GM12878 (cell line): ENCODE measurements around the gene NPAS3. TPM values are rescaled to one million over a fixed set of nuclear protein-coding genes. Genes with fewer than 3 reads are reported as not detected.

Experiments used
- ATAC-seq: fragments of 200-7000 bp; cut with Tn5 transposase; 3 replicates; pipeline ENCODE4 v1.9.1; 2020; ENCODE audit warnings: mild to moderate bottlenecking, moderate library complexity
- BruUV-seq: library from RNA; stranded (reverse); fragments of 400-500 nt; replicated peaks from 2 replicates; lab custom pipeline; 2021; lab: Mats Ljungman, UMichigan
- CTCF ChIA-PET: fragments of 300-600 bp; sonication (Branson Sonifier 250); formaldehyde crosslinking; extraction: SDS; loops from one replicate; lab custom pipeline; 2021; ENCODE audit warnings: inconsistent platforms; lab: Yijun Ruan, JAX
- POLR2A ChIA-PET: fragments of 350-600 bp; formaldehyde crosslinking; extraction: SDS; loops from one replicate; lab custom pipeline; 2021; ENCODE audit warnings: inconsistent platforms; lab: Charles Lee
- RAD21 ChIA-PET: fragments of 300-600 bp; sonication (Branson Sonifier 250); formaldehyde crosslinking; loops from one replicate; lab custom pipeline; 2023; ENCODE audit warnings: antibody characterized with exemption; ENCODE audit not compliant: unreplicated experiment; lab: Charles Lee
- SMC1A ChIA-PET: fragments of 300-600 bp; sonication (Branson Sonifier 250); formaldehyde crosslinking; loops from one replicate; lab custom pipeline; 2023; ENCODE audit not compliant: unreplicated experiment, uncharacterized antibody; lab: Charles Lee
- DNase-seq: peaks from one replicate; pipeline ENCODE4 v3.0.0-alpha.2; 2011; ENCODE audit warnings: low read depth, low spot score
- FAIRE-seq: peaks from 3 replicates; lab custom pipeline; 2011; peaks lifted over from hg19 to GRCh38; lab: Jason Lieb, UNC
- H2AFZ ChIP-seq: 2 replicates; pipeline ENCODE4 v1.6.0; 2011; ENCODE audit warnings: low read depth, low read length, control low read depth; ENCODE audit not compliant: control insufficient read depth
- H3K27ac ChIP-seq: 2 replicates; pipeline ENCODE4 v1.5.1; 2011; ENCODE audit warnings: control low read depth; ENCODE audit not compliant: control insufficient read depth, insufficient read depth
- H3K27me3 ChIP-seq, 2 experiments: replicated peaks in 1 of 2; 2 replicates each; pipeline versions ENCODE4 v1.6.0 to v1.6.1; 2011; ENCODE audit warnings: low read length in 1 of 2; ENCODE audit not compliant: control insufficient read depth in 2 of 2, insufficient read depth in 2 of 2
- H3K36me3 ChIP-seq, 2 experiments: 2 replicates each; pipeline ENCODE4 v1.5.1; 2011; ENCODE audit warnings: low read length in 1 of 2; ENCODE audit not compliant: control insufficient read depth in 2 of 2, insufficient read depth in 2 of 2
- H3K4me1 ChIP-seq: 2 replicates; pipeline ENCODE4 v1.6.1; 2011; ENCODE audit warnings: mild to moderate bottlenecking, low read length, moderate library complexity, mixed read lengths; ENCODE audit not compliant: control insufficient read depth, insufficient read depth
- H3K4me2 ChIP-seq: 2 replicates; pipeline ENCODE4 v1.6.0; 2011; ENCODE audit warnings: control low read depth; ENCODE audit not compliant: control insufficient read depth, insufficient read depth
- H3K4me3 ChIP-seq: fragments of 200-600 bp; sonication (generic); 2 replicates; pipeline ENCODE4 v1.5.1; 2016
- H3K79me2 ChIP-seq: 2 replicates; pipeline ENCODE4 v1.6.0; 2011; ENCODE audit warnings: low read length; ENCODE audit not compliant: control insufficient read depth, insufficient read depth
- H3K9ac ChIP-seq: 2 replicates; pipeline ENCODE4 v1.8.0; 2011; ENCODE audit warnings: low read length, control low read depth, mixed read lengths; ENCODE audit not compliant: control insufficient read depth, insufficient read depth
- H3K9me3 ChIP-seq: replicated peaks from 3 replicates; pipeline ENCODE4 v1.5.1; 2011; ENCODE audit warnings: mild to moderate bottlenecking, low read length; ENCODE audit not compliant: control insufficient read depth, insufficient read depth
- H4K20me1 ChIP-seq: 2 replicates; pipeline ENCODE4 v1.6.0; 2011; ENCODE audit not compliant: control insufficient read depth, insufficient read depth
- BACH1 ChIP-seq: fragments of 450-650 bp; IDR thresholded peaks from 2 replicates; pipeline ENCODE4 v1.6.1; 2017; ENCODE audit warnings: mild to moderate bottlenecking, borderline replicate concordance
- CHD1 ChIP-seq: IDR thresholded peaks from 2 replicates; pipeline ENCODE4 v1.6.1; 2012; ENCODE audit warnings: low read depth, low read length, improper control_type of control experiment
- ESRRA ChIP-seq: IDR thresholded peaks from 2 replicates; pipeline ENCODE4 v1.6.1; 2012; ENCODE audit warnings: mild to moderate bottlenecking, low read length, improper control_type of control experiment
- HCFC1 ChIP-seq: fragments of 150-350 bp; IDR thresholded peaks from 2 replicates; pipeline ENCODE4 v1.6.1; 2014; ENCODE audit warnings: low read length
- MXI1 ChIP-seq: fragments of 150-350 bp; IDR thresholded peaks from 2 replicates; pipeline ENCODE4 v1.6.1; 2011; ENCODE audit warnings: low read depth, mild to moderate bottlenecking, inconsistent platforms, low read length, improper control_type of control experiment
- NR2F1 ChIP-seq: fragments of 450-650 bp; conservative IDR thresholded peaks from 2 replicates; pipeline ENCODE4 v1.6.1; 2017; ENCODE audit warnings: mild to moderate bottlenecking
- PML ChIP-seq: IDR thresholded peaks from 2 replicates; pipeline ENCODE4 v1.6.1; 2012; ENCODE audit warnings: low read length, inconsistent platforms
- POU2F2 ChIP-seq: IDR thresholded peaks from 3 replicates; pipeline ENCODE4 v1.6.1; 2011; ENCODE audit warnings: low read depth, mild to moderate bottlenecking, low read length, borderline replicate concordance
- RB1 ChIP-seq: fragments of 450-650 bp; formaldehyde crosslinking; IDR thresholded peaks from 2 replicates; pipeline ENCODE4 v1.6.1; 2017; ENCODE audit warnings: mild to moderate bottlenecking, borderline replicate concordance
- TBL1XR1 ChIP-seq: IDR thresholded peaks from 2 replicates; pipeline ENCODE4 v1.6.1; 2012; ENCODE audit warnings: low read depth, low read length, improper control_type of control experiment
- TCF3 ChIP-seq: IDR thresholded peaks from 2 replicates; pipeline ENCODE4 v1.6.1; 2012; ENCODE audit warnings: low read depth, mild to moderate bottlenecking, low read length, borderline replicate concordance; ENCODE audit not compliant: insufficient read depth
- WGBS: methylation state at CpG from one replicate; pipeline ENCODE4 v1.1.6; 2016; ENCODE audit warnings: low lambda C conversion rate; ENCODE audit not compliant: insufficient replicate concordance, insufficient coverage; ENCODE audit errors: missing lambda C conversion rate; 5-methylcytosine and 5-hydroxymethylcytosine counted together
- in situ Hi-C: fragments of 300-500 bp; cut with MboI; formaldehyde crosslinking; loops from 9 replicates; pipeline ENCODE4 v1.14.3; 2018; ENCODE audit warnings: mixed read lengths
- intact Hi-C: fragments of 100-400 bp; cut with micrococcal nuclease; formaldehyde crosslinking; loops from one replicate; pipeline ENCODE4 v1.14.2; 2022; ENCODE audit not compliant: unreplicated experiment
- polyA plus RNA-seq, 11 experiments: library from polyadenylated mRNA; depleted of rRNA in 4 of 11; unstranded in 6 of 11; stranded (reverse) in 5 of 11; fragments of >200 nt; fragmentation: Nextera tagmentation in 4 of 11; fragmentation: Illumina TruSeq in 1 of 11; extraction: Ambion mirVana in 4 of 11; extraction: Trizol in 1 of 11; gene quantifications; 1 replicate in 1 of 11; 2 replicates in 10 of 11; pipeline versions ENCODE4 v1.2.1 to v1.2.3, GENCODE V29; 2011 to 2016; ENCODE audit warnings: inconsistent platforms in 2 of 11, missing spikeins in 2 of 11, low read depth in 1 of 11
- total RNA-seq, 4 experiments: library from RNA; depleted of rRNA in 3 of 4; stranded (reverse); fragments of >200 nt in 3 of 4; fragmentation: Illumina TruSeq in 1 of 4; extraction: Trizol in 1 of 4; gene quantifications; 2 replicates each; pipeline versions ENCODE4 v1.2.1 to v1.2.3, GENCODE V29; 2013 to 2021
- TF ChIP-seq, protein P1 (sequence below): fragments of 450-650 bp; conservative IDR thresholded peaks from 2 replicates; pipeline ENCODE4 v1.6.1; 2017; ENCODE audit warnings: mild to moderate bottlenecking, moderate library complexity
- TF ChIP-seq, protein P2 (sequence below): fragments of 150-350 bp; IDR thresholded peaks from 2 replicates; pipeline ENCODE4 v1.6.1; 2016; ENCODE audit warnings: low read depth, low read length

Gene NPAS3
- total and polyA plus RNA-seq, 10 of the 15 experiments (the other 5 are each of a cell fraction or from before 2014, with no cell fraction given), result under 0.01 to 2.7 (median 0.03) TPM; not detected in 6

DNA sequence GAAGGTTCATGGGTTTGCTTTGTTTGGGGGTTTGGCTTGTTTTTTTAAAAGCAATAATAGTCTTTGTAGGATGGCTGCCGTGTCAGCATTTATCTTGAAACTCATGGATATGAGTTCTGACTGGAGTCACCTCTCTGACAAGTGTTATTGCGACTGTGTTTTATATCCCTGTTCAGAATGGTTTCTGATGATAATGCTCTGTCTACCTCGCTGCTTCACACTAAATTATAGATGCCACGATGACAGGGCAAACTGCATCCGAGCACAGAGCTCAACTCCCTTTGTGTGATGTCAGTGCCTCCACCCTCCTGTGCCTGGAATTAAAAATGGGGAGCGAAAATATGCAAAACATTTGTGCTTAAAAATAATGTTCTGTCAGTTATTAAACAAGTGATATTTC lies 761.4 kb downstream of the NPAS3 start:
- DNase-seq (no peak), ATAC-seq (no peak), FAIRE-seq (no peak)
- H3K9ac ChIP-seq, result no peak overlapping the region
- H4K20me1 ChIP-seq, result no peaks in the 10 kb centered on the region
- H2AFZ ChIP-seq, result no peak overlapping the region
- RAD21 ChIA-PET, result interaction anchor here (0.8 to 2.1 kb wide), 5 partner anchors 10 to 93 kb away, joined by 3 to 7 read pairs (median 3); no protein-coding TSS in a partner anchor
- POLR2A ChIA-PET, result interaction anchor here (1.6 to 1.8 kb wide), 2 partner anchors 13 to 17 kb away, joined by 5 to 8 read pairs; no protein-coding TSS in a partner anchor
- H3K4me1 ChIP-seq, result no peaks in the 10 kb centered on the region
- H3K27ac ChIP-seq, result no peak overlapping the region
- H3K9me3 ChIP-seq, result no peaks in the 10 kb centered on the region
- CTCF ChIA-PET, result interaction anchor here (1.6 to 4.6 kb wide), 2 partner anchors 24 to 93 kb away, joined by 8 to 25 read pairs; no protein-coding TSS in a partner anchor
- H3K4me3 ChIP-seq, result no peak overlapping the region
- SMC1A ChIA-PET, result interaction anchor here (0.9 to 3.1 kb wide), 12 partner anchors 14 to 125 kb away, joined by 3 to 10 read pairs (median 4); no protein-coding TSS in a partner anchor
- no peaks in the 10 kb centered on the region for H3K79me2 ChIP-seq
- in situ Hi-C loops (no loop called here), intact Hi-C loops (no loop called here)
- H3K4me2 ChIP-seq, result no peak overlapping the region
- 23% methylated on average over 6 of the region's 6 CpGs for WGBS
- BruUV-seq, result no TSS peak
- TF ChIP-seq MXI1, result no peak
- TF ChIP-seq POU2F2, result no peak
- no peak for TF ChIP-seq BACH1
- no peak for TF ChIP-seq TCF3
- TF ChIP-seq NR2F1, result no peak
- no peak for TF ChIP-seq RB1
- TF ChIP-seq, protein P1, sequence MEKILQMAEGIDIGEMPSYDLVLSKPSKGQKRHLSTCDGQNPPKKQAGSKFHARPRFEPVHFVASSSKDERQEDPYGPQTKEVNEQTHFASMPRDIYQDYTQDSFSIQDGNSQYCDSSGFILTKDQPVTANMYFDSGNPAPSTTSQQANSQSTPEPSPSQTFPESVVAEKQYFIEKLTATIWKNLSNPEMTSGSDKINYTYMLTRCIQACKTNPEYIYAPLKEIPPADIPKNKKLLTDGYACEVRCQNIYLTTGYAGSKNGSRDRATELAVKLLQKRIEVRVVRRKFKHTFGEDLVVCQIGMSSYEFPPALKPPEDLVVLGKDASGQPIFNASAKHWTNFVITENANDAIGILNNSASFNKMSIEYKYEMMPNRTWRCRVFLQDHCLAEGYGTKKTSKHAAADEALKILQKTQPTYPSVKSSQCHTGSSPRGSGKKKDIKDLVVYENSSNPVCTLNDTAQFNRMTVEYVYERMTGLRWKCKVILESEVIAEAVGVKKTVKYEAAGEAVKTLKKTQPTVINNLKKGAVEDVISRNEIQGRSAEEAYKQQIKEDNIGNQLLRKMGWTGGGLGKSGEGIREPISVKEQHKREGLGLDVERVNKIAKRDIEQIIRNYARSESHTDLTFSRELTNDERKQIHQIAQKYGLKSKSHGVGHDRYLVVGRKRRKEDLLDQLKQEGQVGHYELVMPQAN, result no peak
- TF ChIP-seq HCFC1, result no peak
- TF ChIP-seq CHD1, result no peak
- TF ChIP-seq, protein P2, sequence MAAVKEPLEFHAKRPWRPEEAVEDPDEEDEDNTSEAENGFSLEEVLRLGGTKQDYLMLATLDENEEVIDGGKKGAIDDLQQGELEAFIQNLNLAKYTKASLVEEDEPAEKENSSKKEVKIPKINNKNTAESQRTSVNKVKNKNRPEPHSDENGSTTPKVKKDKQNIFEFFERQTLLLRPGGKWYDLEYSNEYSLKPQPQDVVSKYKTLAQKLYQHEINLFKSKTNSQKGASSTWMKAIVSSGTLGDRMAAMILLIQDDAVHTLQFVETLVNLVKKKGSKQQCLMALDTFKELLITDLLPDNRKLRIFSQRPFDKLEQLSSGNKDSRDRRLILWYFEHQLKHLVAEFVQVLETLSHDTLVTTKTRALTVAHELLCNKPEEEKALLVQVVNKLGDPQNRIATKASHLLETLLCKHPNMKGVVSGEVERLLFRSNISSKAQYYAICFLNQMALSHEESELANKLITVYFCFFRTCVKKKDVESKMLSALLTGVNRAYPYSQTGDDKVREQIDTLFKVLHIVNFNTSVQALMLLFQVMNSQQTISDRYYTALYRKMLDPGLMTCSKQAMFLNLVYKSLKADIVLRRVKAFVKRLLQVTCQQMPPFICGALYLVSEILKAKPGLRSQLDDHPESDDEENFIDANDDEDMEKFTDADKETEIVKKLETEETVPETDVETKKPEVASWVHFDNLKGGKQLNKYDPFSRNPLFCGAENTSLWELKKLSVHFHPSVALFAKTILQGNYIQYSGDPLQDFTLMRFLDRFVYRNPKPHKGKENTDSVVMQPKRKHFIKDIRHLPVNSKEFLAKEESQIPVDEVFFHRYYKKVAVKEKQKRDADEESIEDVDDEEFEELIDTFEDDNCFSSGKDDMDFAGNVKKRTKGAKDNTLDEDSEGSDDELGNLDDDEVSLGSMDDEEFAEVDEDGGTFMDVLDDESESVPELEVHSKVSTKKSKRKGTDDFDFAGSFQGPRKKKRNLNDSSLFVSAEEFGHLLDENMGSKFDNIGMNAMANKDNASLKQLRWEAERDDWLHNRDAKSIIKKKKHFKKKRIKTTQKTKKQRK, result no peak
- no peak for TF ChIP-seq PML
- no peak for TF ChIP-seq TBL1XR1
- TF ChIP-seq ESRRA, result no peak
- no peaks in the 10 kb centered on the region for H3K27me3 ChIP-seq
- no peaks in the 10 kb centered on the region for H3K36me3 ChIP-seq
